NCI-H345 (cell line): ENCODE data around the gene ST8SIA6.
A peak's percentile ranks its signal among the peaks of the same experiment; 100 is the strongest.
"Not testable (repeated sequence)": the region's sequence is repeated elsewhere in the genome, so short reads cannot be mapped to it uniquely, and the experiment has no call there.

Source experiments
- DNase-seq: peaks from one replicate; lab custom pipeline; 2025; lab: John Stamatoyannopoulos, UW

Gene ST8SIA6

DNA sequence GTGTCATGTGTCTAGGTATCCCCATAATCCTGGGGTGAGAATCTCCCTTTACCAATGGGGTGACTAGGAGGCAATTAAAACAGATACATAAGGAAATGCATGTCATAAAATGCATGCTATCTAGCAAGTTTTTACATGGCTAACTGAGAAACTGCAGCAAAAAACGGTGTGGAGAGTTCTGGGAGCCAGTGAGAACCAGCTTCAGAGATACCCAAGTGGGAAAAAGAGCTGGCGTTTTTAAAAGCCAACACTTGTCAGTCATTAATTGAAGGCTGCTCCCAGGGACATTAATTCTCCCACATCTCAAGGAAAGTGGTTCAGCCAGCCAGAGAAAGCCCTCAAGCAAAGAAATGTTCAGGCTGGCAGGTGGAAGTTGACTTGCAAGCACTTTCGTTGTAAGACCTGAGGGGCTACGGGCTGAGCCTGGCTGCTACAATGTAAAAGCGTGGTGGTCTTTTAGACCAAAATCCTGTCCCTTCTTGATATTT lies 28.1 kb downstream of the ST8SIA6 start:
- DNase-seq, result no peak

DNA sequence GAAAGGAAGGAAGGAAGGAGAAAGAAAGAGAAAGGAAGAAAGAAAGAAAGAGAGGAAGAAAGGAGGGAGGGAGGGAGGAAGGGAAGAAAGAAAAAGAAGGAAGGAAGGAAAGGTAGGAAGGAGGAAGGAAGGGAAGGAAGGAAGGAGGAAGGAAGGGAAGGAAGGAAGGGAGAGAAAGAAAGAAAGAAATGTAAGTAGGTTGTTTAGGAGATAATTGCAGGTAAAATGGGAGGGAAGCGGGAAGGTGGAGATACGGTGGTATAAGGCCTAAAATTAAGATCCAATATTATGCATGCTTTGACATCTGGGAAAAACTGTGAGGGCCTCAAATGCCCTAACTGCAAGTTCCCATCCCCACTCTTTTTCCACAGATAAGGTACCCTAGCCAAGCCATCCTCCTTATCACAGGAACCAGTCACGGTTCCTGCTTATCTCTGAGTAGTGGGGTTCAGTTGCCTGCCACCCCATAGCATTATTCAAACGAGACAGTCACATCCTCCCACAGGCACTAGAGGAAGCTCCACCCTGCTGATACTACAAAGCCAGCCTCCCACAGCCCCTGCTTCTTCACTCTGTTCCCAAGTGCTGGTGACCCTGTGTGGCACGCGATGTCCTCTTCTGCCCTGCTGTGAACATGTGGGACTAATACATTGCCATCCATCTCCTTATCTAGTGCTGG lies 28.7 kb downstream of the ST8SIA6 start:
- no peak for DNase-seq

DNA sequence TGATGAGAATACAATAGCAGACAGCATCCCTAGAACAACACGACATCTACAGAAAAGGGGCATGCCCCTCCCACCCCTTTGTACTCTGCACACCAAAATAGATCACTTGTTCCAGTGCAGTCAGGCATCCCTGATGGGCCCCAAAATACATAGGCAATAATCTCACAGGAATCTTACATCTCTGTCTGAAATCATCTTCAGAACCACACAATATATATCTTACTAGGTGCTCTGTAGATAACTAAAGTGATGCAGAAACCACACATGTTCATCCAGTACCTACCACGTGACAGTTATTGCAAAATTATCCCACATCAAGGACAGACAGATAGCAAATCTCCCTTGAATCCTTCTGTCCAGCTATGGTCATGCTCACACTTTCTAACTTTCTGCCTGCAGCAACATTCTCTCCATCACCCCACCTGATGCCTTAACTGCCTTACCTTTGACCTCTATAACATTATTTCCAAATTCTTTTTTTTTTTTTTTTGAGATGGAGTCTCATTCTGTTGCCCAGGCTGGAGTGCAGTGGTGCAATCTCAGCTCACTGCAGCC lies 30.7 kb downstream of the ST8SIA6 start:
- DNase-seq, result no peak

DNA sequence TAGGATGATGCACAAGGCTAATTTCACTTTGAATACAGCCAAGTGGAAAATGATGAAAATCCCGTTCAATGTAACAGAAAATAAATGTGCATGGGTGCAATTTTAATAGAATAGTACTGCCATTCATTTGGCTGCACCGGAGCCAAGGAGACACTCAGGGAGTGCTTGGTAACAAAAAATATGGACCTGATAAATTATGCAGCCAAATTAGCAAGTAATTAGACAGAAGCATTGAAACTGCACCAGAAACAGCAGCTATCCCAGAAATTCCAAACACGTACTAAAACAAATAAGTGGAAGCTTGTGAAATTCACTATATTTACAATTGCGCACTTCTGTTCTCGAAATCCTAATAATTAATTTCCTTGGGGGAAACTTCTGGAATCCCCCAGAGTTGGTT lies 31.5 kb downstream of the ST8SIA6 start:
- no peak for DNase-seq

DNA sequence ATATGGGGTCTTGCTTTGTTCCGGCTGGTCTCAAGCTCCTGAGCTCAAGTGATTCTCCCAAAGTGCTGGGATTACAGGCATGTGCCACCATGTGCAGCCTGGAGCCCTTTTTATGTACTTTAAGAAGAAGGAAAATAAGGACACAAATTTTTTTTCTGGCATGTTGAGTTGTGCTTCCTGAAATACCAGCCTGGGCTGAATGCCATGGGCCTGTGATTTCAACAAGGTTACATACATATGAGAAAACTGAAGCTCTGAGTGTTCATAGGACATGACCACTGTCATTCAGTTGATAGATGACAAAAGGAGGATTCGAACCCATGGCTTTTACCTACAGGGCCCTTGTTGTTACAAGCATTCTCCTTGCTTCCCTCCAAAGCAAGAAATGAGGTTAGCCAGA lies 36.1 kb downstream of the ST8SIA6 start:
- no peak for DNase-seq

DNA sequence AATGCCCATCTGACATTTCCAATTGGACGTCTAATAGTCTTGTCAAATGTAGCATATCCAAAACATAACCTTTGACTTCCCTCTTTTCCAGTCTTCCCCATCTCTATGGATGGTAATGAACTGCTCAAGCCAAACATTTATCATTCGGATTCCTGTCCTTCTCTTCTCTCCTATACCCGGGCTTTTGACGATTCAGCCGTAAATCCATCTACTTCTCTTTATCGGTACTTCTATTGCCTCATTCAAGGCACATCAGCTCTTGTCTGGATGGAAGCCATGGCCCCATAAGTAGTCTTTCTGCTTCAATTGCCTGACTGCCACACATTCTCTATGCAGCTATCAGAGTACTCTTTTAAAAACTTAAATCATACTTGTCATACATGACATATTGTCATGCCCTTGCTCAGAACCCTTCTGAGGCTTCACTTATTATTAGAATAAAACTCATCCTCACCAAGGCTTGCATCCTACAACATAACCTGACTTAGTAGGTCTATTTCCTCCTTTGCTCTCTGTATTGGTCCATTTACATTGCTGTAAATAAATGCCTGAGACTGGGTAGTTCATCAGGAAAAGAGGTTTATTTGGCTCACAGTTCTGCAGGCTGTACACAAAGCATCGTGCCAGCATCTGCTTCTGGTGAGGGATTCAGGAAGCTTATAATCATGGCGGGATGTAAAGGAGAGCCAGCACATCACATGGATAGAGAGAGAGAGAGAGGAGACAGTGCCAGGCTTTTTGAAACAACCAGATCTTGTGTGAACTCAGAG lies 37.8 kb downstream of the ST8SIA6 start:
- no peak for DNase-seq

DNA sequence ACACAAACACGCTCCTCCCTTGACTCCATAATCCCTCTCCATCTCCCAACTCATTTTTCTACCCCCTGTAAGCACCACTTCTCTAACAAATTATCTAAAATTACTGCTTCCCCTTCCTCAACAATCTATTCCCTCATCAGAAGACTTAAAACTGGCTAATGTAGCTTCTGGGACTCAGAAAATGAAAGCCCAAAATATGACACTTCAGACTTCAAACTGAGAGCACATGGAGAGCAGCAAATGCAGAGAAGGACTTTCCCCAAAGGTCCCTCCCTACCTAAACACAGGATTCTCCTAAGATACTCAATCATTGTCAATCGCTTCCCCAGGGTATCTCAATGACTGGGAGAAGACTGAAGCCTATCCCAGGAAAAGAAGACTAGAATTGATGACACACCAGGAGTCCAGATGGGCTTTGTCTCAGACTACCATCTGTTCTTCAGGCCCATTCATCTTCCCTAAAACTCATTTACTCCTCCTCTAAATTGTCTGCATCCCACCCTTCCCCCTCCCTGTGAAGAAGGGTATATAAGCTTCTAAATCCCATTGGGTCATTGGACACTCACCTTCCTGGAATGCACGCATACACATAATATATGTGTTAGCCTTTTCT lies 39.2 kb downstream of the ST8SIA6 start:
- no peak for DNase-seq

DNA sequence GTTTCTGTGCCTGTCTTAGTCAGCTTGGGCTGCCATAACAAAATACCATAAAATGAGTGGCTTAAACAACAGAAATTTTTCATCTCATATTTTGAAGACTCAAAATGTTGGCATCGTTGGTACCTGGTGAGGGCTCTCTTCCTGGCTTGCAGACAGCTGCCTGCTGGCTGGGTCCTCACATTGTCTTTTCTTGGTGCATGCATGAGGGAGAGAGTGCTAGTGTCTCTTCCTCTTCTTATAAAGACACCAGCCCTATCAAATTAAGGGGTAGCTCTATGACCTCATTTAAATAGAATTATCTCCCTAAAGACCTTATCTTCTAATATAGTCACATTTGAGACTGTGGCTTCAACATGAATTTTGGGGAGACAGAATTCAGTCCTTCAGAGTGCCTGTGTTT lies 39.9 kb downstream of the ST8SIA6 start:
- DNase-seq, result no peak

DNA sequence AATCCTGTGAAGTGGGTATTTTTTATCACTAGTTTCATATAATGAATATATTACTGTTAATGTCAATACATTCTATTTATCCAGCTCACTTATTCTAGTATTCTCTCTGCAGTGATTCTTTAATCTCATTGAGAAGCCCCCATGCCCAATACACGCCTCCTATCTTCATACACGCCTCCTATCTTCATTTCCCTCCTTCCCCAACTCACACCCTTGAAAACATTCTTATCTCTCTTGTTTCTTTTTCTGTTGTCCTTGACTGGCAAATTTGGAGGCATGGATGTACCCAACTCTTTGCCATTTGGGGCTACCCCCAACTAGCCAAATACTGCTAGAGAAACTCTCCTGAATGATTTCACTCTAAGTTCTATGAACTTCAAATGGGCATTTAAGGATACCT lies 40.5 kb downstream of the ST8SIA6 start:
- DNase-seq, result no peak

DNA sequence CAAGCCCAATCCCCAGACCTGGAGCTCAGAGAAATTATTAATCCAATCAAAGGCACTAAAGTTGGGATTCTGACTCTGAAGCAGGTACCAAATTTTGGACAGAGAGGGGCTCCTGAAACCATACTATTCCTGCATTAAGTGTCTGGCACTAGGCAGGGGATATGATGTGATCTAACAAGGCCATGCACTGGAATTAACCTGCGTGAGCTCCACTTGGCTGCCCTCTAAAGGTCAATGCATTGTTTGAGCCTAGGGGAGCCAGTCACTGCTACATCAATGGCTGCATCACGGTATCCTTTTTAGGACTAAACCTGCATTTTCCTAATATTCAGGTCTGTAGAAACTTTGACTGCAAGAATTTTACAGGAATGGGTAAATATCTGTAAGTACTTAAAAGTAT lies 42.1 kb downstream of the ST8SIA6 start:
- no peak for DNase-seq

DNA sequence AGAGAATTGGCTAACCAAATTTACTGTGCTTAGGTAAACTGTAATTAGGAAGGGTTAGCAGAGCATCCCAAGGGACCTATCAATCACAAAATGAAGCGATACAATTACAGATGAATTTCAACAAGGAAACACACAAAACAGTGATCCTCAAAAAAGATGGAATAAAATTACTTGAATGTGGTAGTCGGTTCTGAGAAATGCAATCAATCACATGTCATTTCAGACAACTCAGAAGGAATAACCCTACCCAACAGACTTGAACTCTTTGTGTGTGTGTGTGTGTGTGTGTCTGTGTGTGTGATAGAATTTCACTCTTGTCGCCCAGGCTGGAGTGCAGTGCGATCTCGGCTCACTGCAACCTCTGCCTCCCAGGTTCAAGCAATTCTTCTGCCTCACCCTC lies 43.5 kb downstream of the ST8SIA6 start:
- DNase-seq, result no peak

DNA sequence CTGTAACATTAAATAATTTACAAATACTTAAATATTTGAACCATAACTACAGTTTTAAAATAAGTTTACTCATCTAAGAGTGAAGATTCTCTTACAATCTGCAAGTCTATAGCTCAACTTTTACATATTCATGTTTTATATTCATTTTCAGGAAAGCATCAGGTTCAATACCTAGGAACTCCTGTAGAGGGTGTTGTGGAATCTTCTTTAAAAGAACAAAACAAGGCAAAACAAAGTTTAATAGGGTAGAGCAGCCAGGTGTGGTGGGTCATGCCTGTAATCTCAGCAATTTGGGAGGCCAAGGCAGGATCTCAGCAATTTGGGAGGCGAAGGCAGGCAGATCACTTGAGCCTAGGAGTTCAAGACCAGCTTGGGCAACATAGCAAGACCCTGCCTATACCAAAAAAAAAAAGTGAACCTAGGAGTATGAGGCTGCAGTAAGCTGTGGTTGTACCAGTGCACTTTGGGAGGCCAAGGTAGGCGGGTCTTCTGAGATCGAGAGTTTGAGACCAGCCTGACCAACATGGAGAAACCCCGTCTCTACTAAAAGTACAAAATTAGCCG lies 45.1 kb downstream of the ST8SIA6 start:
- no peak for DNase-seq

DNA sequence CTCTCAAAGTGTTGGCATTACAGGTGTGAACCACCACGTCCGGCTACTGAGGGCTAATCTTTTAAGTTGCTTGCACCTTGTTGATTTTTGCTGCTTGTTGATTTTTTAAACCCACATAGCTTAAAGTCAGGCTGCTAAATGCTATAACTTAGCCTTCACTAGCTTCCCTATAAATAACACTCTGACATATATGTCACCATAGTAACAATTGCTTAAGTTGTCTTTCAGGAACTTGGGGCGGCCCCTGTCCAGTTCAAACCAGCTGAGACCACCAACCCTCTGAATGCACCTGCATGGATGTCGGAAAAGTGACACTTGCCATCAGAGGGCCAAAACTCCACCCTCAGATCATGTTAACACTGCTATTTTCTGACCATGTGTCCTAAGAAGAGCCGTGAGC lies 47.3 kb downstream of the ST8SIA6 start:
- no peak for DNase-seq

DNA sequence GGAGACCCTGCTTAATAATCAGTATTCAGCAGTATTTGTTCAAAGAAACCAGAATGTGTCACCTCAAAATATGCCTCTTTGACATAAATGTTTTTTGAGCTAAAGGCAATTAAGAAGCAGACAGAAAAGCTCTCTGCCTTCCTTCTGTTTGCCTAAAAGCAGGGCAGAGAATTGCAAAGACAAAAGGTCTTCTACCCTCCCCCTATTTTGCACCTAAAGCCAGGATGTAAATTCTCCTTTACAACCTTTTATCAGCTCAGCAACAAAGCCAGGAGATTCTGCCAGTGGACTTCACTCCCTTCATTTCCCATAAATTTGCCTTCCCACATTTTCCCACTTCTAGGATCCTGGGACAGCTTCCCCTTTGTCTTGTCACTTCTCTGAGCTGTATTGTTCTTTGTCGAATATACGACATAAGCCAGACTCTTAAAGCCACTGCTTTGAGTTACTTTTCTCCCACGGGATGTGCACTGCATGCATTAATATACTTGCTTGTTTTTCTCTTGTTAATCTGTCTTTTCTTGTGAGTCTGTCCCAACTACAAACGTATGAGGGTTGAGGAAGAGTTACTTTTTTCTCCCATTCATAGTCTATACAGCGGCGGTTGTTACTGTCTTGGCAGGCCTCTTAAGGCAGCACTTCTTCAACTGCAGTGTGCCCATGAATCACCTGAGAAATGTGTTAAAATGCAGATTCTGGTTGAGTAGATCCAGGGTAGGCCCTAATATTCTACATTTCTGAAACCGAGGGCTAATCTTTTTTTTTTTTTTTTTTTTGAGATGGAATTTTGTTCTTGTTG lies 48.2 kb downstream of the ST8SIA6 start:
- no peak for DNase-seq

DNA sequence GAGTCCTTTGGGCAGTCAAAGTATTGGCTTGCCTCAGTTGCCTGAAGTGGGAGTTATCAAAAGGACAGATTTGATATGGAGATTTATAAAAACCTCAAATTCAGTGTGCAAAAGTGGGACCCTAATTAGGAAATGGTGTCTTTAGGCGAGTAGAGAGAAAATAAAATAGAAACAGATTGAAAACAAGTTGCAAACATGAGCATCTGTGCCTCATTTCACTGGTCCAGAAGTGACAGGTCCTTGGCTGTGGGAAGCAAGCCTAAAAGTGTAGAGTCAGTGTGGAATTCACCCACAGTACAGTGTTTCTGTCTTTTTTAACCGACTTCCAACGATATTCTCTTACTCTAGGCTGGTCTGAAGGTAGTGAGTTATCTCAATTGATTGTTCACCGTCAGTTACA lies 51.2 kb downstream of the ST8SIA6 start:
- DNase-seq, result no peak

DNA sequence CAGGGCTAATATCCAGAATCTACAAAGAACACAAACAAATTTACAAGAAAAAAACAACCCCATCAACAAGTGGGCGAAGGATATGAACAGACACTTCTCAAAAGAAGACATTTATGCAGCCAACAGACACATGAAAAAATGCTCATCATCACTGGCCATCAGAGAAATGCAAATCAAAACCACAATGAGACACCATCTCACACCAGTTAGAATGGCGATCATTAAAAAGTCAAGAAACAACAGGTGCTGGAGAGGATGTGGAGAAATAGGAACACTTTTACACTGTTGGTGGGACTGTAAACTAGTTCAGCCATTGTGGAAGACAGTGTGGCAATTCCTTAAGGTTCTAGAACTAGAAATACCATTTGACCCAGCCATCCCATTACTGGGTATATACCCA lies 52.4 kb downstream of the ST8SIA6 start:
- DNase-seq, result not testable (repeated sequence)

DNA sequence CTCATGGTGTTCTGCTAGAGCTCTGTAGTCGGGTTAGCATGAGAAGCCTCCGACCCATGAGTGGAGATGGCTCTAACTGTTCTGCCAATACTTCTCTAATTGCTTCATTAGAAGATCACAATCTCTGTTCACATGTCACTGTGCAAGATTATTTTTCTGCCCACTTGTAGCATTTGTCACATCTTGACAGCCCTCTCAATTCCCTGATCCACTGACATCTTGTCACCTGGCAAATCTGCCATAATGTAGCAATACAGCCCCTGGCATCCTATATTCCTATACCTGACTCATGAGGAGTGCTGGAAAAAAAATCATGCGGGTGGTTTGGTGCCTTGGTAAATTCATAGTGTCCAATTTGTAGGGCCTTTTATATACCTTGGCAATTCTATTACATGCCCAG lies 58.4 kb downstream of the ST8SIA6 start:
- no peak for DNase-seq

DNA sequence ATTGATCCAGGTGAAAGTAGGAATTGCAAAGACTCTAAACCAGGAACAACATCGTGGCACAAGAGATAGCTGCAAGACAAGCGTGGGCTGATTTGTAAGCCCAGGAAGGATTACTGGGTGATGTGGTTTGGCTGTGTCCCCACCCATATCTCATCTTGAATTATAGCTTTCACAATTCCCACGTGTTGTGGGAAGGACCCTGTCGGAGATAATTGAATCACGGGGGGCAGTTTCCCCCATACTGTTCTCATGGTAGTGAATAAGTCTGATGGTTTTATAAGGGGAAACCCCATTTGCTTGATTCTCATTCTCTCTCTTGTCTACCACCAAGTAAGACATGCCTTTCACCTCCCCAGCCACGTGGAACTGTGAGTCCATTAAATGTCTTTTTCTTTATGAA lies 59.5 kb downstream of the ST8SIA6 start:
- DNase-seq, result no peak

DNA sequence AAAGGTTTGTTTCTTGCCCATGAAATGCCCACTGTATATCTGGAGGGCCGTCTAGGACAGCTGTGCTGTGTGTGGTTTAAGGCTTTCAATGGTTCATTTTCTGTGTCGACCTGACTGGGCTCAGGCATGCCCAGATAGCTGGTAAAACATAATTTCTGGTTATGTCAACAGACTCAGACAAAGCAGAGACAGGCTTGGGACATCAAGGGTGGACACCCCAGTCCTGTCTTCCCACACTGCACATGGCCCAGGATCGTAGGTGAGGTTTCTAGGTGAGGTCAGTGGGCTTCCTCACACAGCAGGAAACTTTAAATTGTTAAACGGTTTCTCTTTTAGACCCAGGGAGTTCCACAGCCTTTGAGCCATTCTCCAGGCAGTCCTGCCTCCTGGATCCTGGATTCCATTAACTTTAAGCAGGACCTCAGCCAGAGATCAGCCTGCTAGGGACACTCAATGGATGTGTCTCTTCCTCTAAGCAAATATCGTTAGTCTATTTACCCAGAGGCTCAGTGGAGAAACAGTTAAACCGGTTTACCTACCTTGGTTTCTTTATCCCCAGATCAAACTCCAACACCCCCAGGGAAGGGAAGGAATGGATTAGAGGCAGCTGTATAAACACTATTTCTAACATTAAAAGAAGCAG lies 66.4 kb downstream of the ST8SIA6 start:
- peak; percentile 87 for DNase-seq

DNA sequence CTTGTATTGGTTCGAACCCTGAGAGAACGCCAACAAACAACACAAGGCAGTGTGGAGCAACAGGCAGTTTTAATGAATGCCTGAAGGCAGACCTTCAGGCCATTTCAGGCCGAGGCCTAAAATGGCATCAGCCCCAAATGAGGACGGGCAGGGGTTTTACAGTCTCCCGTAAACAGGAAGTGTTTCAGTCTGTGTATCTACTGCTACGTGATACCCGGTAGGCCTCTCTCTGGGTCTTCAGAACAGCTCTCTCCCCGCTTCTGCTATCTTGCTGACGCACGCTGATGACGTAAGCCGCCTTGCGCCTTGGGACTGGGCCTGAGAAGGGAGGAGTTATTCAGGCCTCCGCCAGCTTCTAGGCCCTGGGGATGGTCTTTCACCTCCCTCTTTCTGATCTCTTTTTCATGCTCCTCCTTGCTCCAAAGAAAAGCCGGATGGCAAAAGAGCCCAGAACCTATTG lies 67.7 kb downstream of the ST8SIA6 start:
- peak; percentile 91 for DNase-seq

DNA sequence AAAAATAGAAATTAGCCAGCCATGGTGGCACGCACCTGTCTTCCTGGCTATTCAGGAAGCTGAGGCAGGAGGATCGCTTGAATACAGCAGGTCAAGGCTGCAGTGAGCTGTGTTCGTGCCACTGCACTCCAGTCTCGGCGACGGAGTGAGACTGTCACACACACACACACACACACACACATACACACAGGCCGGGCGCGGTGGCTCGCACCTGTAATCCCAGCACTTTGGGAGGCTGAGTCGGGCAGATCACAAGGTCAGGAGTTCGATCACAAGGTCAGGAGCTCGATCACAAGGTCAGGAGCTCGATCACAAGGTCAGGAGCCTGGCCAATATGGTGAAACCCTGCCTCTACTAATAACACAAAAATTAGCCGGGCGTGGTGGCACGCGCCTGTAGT lies 68.4 kb downstream of the ST8SIA6 start:
- DNase-seq, result no peak
